Stimulated activated CD8-positive, alpha-beta memory T cell treated with anti-CD3 and anti-CD28 coated beads, Interleukin-15, amount 100 ng/mL, for 4 hours (primary cell): ENCODE data around the gene LCE2A.
"Not testable (repeated sequence)": the region's sequence is repeated elsewhere in the genome, so short reads cannot be mapped to it uniquely, and the experiment has no call there.

ENCODE experiments used
- DNase-seq, 2 donors: peaks; one replicate each; pipeline ENCODE4 v3.0.0-alpha.2; 2020; ENCODE audit warnings: low read depth in 2 of 2

The LCE2A gene, protein sequence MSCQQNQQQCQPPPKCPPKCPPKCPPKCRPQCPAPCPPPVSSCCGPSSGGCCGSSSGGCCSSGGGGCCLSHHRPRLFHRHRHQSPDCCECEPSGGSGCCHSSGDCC

DNA sequence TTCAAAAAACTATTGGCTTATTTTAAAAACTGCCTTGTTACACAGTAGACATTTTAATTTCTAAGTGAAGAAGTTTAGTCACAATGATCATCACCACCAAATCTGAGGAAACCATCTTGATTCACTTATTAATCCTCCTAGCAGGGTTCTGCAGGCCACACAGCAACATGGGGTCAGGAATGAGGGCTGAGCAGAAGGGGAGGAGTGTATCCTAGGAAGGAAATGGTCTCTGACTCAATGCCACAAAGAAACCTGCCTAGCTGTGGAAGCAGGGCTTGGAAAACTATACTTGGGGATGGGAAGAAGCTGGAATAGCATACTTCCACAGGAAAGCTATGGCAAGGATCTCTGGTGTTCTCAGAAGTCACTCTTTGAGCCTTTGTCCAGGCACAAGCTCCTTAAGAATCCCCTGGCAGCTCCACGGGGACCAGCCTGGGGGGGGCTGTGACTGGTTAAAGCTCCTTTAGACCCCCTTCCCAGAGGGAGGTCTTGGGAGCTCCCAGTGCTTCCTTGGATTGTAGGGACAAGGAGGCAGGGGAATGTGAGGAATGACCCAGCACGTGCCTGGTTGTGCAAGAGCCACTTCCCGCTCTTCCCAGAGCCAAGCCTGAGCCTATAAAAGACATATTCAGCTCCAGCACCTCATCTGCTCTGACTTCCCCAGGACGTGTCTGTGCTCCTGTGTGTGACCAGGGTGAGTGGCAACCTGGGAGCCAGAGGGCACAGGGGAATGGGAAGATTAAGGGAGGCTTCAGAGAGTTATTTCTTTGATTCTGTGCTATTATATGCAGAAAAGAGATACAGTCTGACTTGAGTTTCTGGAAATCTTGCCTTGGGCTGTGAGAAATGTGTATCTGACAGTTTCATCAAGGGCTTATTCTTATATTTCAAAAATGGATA, at the start of gene LCE2A:
Gene LCE2A, plus strand, starts transcription at position 645 of the 900 bp plus-strand sequence. CDS start 557 bp downstream, outside the sequence.
- DNase-seq, result no peak

DNA sequence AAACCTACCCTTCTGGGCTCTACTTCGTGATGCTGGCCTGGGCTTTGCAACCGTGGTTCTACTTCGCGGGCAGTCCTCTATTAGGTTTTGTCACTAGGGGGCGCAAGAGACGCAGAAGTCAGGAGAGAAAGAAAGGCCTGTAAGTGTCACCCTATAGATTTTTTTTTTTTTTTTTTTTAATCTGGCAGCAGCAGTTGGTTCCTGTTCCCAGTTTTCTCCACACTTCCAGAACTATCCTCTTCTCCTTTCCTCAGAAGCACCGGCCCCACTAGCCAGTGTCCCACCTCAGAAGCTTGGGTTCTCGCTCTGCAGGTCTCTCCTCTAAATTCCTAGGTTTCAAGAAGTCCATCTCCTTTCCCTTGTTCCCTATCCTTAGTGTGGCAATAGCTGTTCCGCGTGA, 44.0 kb upstream of the LCE2A start:
- DNase-seq, result no peak

DNA sequence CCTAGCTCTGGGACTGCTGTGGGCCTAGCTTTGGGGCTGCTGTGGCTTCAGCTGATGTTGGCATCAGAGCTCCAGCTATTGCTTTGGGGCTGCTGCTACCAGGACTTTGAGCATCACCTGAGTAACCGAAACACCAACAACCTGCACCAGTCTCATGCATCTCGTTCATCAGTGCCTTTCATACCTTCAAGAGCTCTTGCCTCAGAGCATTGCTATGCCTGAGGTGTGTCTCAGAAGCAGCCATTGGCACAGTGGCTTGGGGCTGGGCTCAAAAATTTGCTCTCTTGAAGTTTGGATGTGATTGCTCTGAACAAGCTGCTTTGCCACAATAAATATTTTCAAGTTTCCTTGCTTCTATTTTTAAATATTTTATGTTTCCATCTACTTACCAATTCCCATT, 41.7 kb upstream of the LCE2A start:
- no peak for DNase-seq

DNA sequence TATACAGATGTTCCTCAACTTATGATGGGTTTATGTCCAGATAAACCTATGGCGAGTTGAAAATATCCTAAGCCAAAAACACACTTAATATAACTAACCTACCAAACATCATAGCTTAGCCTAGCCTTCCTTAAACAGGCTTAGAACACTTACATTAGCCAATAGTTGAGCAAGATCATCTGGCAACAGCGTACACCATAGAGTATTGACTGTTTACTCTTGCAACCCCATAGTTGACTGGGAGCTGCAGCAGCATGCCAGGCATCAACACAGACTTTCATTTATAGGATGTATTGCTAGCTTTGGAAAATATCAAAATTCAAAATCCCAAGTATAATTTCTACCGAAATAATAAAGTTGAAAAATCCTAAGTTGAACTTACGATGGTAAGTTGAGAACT, 40.5 kb upstream of the LCE2A start:
- no peak for DNase-seq

DNA sequence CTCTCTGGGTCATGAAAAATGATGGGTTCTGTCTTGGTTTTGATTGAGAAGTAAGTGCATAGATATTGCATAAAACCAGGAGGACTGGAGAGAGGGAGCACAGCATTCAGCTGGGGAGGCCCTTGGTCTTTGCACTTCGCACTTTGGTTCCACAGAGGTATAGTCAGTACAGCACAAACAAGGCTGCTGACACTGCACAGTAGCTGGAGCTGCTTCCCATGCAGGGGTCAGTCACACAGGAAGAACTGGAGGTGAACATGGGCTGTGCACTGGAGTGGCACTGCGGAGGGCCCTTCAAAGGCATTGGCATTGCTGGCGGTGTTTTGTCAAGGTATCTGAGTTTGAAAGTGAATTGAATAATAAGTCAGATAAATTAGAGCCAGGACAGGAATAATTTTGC, 39.5 kb upstream of the LCE2A start:
- no peak for DNase-seq

DNA sequence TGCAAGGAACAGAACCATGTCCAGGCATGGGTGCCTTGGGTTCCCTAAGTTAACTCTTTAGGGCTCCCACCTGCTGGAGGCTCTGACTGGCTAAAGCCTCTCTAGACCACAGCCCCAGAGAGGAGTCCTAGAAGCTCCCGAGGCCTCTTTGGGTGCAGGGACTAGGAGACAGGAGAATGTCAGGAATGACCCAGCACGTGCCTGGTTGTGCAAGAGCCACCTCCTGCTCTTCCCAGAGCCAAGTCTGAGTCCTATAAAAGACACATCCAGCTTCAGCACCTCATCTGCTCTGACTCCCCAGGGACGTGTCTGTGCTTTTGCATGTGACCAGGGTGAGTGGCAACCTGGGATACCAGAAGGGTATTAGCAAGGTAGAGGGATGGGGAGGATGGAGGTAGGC, 35.0 kb upstream of the LCE2A start, which contains the start of gene LCE2D:
Gene LCE2D, plus strand, starts transcription at position 283 of the 400 bp plus-strand sequence. CDS start 726 bp downstream, outside the sequence.
- DNase-seq, result no peak

DNA sequence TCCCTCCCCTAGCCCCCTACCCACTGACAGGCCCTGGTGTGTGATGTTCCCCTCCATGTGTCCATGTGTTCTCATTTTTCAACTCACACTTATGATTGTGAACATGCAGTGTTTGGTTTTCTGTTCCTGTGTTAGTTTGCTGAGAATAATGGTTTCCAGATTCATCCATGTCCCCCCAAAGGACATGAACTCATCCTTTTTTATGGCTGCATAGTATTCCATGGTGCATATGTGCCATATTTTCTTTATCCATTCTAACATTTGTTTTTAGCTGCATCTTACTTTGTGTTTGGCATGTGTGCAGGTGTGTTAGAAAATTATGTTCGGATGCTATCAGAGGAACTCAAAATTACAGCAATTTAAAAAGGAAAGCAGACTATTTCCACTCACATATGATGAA, 32.0 kb upstream of the LCE2A start:
- not testable (repeated sequence) for DNase-seq

DNA sequence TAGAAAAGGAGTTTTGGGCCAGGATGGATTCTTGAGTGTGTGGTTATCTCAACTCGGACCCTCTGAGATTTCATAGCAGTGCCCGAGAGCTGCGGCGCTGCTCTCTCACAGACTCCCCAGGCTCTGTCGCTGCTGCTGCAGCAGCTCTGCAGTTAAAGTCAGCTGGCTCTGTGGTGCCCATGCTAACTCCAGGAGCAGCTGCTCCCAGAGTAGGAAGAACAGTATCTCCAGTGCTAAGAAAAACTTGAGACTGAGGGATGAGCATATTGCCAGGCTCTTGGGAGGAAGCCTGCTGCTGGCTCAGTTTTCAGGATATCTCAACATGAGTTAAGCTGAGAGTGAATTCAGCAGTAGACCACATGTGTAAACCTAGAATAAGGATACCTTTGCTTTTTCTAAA, 30.5 kb upstream of the LCE2A start:
- no peak for DNase-seq

DNA sequence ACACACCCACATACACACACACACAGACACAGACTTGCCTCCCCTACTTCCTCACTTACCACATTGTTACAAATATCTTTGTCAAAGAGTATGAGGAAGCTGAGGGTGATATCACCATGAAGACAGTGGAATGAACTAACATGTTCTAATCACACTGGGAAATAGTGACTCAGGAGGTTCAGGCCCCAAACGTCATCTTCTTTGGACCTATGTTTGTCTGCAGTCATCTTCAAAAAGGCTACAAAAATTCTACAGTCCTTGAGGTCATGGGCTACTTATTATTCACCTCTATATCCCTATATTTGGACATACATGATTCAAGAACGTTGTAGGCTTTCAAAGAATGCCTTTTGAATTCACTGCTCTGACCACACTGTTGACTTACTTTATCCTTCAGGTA, 25.1 kb upstream of the LCE2A start:
- no peak for DNase-seq

DNA sequence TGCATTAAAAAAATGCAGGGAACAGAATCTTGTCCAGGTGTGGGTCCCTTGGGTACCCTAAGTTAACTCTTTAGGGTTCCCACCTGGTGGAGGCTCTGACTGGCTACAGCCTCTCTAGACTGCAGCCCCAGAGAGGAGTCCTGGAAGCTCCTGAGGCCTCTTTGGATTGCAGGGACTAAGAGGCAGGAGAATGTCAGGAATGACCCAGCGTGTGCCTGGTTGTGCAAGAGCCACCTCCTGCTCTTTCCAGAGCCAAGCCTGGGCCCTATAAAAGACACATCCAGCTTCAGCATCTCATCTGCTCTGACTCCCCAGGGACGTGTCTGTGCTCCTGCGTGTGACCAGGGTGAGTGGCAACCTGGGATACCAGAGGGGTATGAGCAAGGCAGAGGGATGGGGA, 23.2 kb upstream of the LCE2A start, which contains the start of gene LCE2C:
Gene LCE2C, plus strand, starts transcription at position 297 of the 400 bp plus-strand sequence. CDS start 737 bp downstream, outside the sequence.
- DNase-seq, result not testable (repeated sequence)

DNA sequence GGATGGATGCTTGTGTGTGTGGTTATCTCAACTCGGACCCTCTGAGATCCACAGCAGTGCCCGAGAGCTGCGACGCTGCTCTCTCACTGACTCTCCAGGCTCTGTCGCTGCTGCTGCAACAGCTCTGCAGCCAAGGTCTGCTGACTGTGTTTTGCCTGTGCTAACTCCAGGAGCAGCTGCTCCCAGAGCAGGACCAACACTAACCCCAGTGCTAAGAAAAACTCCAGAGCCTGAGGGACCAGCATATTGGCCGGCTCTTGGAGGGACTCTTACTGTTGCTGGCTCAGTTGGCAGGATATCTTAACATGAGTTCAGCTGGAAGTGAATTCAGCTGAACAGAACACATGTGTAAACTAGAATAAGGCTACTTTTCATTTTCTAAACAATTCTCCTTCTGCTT, 18.7 kb upstream of the LCE2A start:
- DNase-seq, result no peak

DNA sequence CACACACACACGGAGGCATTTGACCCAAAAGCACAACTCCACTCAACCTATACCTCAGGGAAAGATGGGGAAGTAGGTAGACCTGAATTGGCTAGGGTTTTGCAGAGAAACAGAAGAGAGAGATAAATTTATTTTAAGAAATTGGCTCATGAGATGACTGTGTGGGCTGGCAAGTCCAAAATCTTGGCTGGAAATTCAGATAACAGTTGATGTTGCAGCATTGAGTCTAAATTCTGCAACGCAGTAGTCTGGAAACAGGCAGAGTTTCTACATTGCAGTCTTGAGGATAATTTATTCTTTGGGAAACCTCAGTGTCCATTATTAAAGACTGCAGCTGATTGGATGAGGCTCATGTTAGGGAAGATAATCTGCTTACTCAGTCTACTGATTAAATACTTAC, 16.5 kb upstream of the LCE2A start:
- DNase-seq, result no peak

DNA sequence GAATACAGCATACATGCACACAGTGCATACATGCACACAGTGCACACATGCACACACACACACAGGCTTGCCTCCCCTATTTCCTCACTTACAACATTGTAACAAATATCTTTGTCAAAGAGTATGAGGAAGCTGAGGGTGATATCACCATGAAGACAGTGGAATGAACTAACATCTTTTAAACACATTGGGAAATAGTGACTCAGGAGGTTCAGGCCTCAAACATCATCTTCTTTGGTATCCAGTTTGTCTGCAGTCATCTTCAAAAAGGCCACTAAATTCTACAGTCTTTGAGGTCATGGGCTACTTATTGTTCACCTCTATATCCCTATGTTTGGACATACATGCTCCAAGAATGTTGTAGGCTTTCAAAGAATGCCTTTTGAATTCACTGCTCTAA, 14.3 kb upstream of the LCE2A start:
- no peak for DNase-seq

DNA sequence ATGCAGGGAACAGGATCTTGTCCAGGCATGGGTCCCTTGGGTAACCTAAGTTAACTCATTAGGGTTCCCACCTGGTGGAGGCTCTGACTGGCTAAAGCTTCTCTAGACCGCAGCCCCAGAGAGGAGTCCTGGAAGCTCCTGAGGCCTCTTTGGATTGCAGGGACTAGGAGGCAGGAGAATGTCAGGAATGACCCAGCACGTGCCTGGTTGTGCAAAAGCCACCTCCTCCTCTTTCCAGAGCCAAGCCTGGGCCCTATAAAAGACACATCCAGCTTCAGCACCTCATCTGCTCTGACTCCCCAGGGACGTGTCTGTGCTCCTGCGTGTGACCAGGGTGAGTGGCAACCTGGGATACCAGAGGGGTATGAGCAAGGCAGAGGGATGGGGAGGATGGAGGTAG, 12.3 kb upstream of the LCE2A start, which contains the start of gene LCE2B:
Gene LCE2B, plus strand, starts transcription at position 301 of the 400 bp plus-strand sequence. CDS start 721 bp downstream, outside the sequence.
- not testable (repeated sequence) for DNase-seq

DNA sequence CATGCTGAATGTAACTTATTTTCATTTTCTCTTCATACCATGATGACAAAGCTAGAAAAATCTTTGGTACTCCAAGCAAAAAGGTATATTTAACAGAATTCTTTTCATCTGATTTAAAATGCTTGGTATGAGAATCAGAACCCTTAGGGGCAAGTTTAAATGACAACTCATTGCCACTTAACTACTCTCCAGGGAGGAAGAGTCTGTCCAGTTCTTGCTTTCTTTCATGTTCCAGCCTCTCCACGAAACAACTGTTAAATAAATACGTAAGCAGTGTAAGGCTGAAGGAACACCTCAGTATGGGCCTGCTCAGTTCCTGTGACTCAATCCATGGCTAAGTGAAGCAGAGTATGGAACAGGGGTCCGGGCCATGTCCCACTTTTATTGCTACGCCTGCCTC, 1.6 kb downstream of the LCE2A start:
- DNase-seq, result no peak

DNA sequence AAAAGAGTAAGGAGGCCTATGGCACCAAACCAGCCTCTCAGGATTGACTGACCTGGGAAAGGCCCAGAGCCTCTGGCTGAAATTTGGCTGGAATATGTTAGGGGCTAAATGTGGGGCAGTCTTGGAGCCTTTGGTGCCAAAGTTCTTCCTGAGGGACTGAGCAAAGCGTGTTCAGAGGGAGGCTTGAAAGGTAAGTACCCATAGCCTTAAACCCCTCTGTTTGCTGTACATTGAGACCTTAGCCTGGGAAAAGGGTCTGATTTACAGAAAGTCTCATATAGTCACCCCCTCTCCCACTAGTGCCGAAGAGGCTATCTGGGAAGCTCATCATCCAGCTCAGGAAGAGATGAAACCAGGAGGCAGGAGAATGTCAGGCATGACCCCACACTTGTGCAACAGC, 9.7 kb downstream of the LCE2A start, which contains the start of gene LCE4A:
Gene LCE4A, plus strand, starts transcription at position 301 of the 400 bp plus-strand sequence. CDS start 916 bp downstream, outside the sequence.
- DNase-seq, result no peak

DNA sequence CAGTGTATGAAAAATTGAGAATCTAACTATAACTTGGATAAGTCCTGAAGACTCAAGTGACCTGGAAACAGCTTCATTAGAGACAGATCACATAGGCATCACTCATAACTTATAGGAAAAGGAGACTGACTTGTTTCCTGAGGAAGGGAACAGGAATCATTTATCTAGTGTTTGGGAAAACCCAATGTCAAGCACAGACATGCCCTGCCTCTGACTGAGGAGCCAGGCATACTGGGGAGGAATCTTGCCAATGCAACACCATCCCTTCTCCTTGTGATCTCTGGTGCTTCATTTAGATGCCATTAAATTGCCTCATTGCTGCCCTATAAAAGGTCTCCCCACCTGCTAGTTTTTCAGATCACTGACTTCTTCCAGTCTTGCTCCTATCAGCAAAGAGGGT, 20.1 kb downstream of the LCE2A start:
- DNase-seq, result no peak

DNA sequence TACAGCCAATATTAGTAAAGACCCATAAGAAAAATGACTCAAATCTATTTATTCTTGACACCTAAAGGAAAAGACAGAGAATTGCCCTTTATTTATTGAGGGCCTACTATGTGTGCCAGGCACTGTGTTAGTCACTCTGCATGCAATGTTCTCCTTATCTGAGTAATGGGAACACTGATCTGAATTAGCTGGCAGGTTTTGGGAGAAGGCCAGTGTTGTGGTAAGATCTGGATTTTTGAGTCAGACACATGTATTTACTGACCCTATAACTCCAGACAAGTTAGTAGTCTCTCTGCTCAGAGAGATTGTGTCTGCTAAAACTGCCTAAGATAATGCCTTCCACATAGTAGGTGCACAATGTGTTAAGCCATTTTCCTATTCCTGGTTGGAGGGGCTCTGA, 27.1 kb downstream of the LCE2A start:
- DNase-seq, result no peak

DNA sequence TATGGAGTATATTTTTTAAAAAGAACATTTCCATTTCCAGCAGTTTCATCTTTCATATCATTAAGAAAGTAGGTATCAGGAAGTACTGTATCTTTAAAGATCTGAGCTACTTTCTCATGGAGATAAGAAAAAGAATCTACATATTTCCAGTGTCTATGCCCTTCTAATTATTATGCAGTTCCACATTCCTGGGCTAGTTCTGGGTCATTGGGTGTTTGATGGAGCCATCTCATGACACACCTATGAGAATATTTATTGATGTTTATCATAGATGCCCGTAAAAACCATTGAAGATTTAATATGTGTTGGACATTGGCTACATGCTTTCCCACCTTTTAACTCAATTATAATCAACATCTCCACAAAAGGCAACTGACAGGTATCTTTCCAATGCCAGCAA, 30.8 kb downstream of the LCE2A start:
- DNase-seq, result no peak

DNA sequence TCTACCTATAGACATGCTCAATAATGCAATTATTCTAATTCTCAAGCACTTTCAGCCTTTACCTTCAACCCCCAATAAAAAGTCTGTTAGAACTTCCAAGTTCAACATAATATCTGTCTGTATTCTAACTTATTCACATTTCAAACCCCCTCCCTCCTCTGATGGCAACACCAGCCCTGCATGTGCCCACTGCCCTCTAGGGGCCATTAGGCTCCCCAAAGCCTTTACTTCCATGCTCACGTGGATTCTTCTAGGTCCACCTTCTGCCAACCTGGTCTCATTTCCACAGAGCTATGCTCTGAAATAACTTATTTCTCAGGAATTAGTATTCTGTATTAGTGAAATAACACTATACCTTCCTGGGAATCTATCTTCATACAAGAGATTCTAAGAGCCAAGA, 37.5 kb downstream of the LCE2A start:
- no peak for DNase-seq

DNA sequence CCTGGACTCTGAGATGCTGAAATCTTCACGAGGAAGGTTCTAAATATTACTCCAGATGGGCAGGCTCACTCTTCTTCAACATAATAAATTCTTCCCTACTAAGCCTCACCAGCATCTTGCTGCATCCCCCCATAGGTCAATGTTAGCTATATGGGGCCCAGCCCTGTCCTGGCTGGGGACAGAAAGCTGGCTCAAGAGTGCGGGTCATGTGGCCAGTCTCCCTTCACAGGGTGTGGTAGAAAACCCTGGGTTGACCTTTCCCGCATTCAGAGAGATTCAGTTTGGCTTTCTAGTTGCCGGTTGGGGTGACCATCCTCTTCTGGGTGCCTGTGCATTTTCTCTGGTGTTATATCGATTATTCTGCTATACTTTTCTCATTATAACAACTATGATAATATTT, 39.9 kb downstream of the LCE2A start:
- DNase-seq, result no peak

DNA sequence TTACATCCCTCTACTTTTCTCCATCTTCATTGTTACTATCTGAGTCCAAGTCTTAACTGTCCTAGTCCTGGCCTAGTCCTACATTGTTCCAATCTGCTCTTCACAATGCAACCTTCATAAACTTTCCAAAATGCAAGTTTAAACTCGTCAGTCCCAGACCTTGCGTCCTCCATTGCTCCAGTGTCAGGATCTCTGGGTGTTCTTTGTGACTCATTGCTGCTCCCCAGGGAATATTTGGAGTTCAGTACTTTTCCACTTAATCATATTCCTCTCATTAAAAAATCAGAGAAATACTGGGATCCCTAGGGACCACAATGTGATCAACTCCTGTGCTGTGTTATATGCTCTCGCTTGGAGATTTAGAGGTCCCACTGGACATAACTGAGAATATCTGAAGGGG, 41.7 kb downstream of the LCE2A start:
- DNase-seq, result no peak

DNA sequence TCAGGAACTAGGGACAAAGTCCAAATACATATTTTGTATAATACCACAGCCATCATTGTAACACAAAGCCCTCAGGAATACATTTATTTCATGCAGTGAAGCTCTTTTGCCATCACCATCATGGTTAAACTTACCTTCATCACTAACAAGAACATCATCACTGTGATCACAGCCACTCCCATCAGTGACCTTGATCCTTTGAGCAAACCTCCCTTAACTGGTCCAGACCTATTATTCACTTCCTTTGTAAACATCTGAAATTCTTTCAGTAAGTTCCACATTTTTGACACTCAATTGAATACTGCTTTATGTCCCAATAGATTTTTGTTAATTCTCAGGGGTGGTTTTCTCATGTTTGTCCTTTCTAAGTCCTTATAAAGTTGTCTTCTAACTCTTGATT, 43.5 kb downstream of the LCE2A start:
- no peak for DNase-seq
